Measurements from ENCODE around the gene WSB2.

- no peak for TF ChIP-seq CTCF (conservative IDR thresholded peaks at IDR 0.05; ENCODE audit: low read depth, low read length)
- no peak for TF ChIP-seq EZH2 (IDR thresholded peaks at IDR 0.05; ENCODE audit: low read length, unreplicated experiment)
These were observed 35.8 kb downstream of the WSB2 start for GRCh38 chr12:118025168-118025567.

All from PC-3 (cell line).